Type B pancreatic cell (in vitro differentiated cells): ENCODE data around the gene MYOG. TPM values are rescaled to one million over a fixed set of nuclear protein-coding genes. Genes with fewer than 3 reads are reported as not detected.

ENCODE experiments used
- DNase-seq: peaks from one replicate; pipeline ENCODE4 v3.0.0; 2021; ENCODE audit warnings: mixed read lengths; ENCODE audit not compliant: unreplicated experiment; ENCODE audit errors: extremely low spot score
- H3K27ac Mint-ChIP-seq: 2 replicates; pipeline ENCODE4 v1.8.0; 2021; ENCODE audit warnings: mild to moderate bottlenecking, mixed read lengths
- H3K27me3 Mint-ChIP-seq: 2 replicates; pipeline ENCODE4 v1.8.0; 2021; ENCODE audit warnings: mixed read lengths
- H3K36me3 Mint-ChIP-seq: 2 replicates; pipeline ENCODE4 v1.8.0; 2021; ENCODE audit warnings: mixed read lengths
- H3K4me1 Mint-ChIP-seq: one replicate; pipeline ENCODE4 v1.8.0; 2021; ENCODE audit warnings: mixed read lengths; ENCODE audit not compliant: unreplicated experiment
- H3K4me3 Mint-ChIP-seq: 2 replicates; pipeline ENCODE4 v1.8.0; 2021; ENCODE audit warnings: mild to moderate bottlenecking, mixed read lengths
- H3K9me3 Mint-ChIP-seq: 2 replicates; pipeline ENCODE4 v1.8.0; 2021; ENCODE audit warnings: mixed read lengths
- long read RNA-seq: library from polyadenylated mRNA; unstranded; transcript quantifications from one replicate; pipeline ENCODE4 v2.0.0, GENCODE V29; 2020
- total RNA-seq: library from RNA; stranded (reverse); gene quantifications from 2 replicates; pipeline ENCODE4 v1.2.1, GENCODE V29; 2021; ENCODE audit warnings: low replicate concordance
- TF ChIP-seq, protein P1 (sequence below): fragments of 200-600 bp; sonication (generic); conservative IDR thresholded peaks from 2 replicates; pipeline ENCODE4 v1.5.0; 2021; ENCODE audit warnings: antibody characterized with exemption, mild to moderate bottlenecking

MYOG gene
- total RNA-seq = 2.1 TPM in 1 of 2 replicates, not detected in the other
- long read RNA-seq = 0 reads

DNA sequence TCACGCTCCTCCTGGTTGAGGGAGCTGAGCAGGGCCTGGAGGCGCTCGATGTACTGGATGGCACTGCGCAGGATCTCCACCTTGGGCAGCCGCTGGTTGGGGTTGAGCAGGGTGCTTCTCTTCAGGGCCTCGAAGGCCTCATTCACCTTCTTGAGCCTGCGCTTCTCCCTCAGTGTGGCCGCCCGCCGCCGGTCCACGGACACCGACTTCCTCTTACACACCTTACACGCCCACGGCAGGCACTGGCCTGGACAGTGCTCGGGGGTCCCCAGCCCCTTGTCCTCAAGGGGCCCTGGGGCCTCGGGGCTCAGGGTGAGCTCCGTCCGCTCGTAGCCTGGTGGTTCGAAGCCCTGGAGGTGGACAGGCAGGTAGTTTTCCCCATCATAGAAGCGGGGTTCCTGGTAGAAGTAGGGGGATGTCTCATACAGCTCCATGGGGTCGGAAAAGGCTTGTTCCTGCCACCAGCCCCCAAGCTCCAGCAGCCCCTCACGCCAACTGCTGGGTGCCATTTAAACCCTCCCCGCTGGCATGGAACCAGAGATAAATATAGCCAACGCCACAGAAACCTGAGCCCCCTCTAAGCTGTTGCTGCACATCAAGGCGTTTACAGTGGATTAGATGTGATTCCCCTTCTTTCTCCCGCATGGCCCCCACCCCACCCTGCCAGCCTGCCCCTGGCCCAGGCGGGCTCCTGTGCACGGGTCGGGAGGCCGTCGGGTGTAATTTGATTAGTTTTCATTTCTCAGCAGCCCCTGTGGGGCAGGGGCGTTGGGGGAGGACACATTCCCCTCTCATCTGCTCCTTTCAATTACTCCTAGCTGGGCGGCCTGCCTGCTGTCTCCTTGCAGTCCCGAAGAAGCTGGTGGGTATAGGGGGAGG lies at the start of gene MYOG:
TSS of gene MYOG (minus strand) at position 485 of the 879 bp plus-strand sequence. CDS start at position 434, 51 bp downstream.
- no peaks in the 10 kb centered on the region for H3K36me3 Mint-ChIP-seq
- TF ChIP-seq, protein P1, sequence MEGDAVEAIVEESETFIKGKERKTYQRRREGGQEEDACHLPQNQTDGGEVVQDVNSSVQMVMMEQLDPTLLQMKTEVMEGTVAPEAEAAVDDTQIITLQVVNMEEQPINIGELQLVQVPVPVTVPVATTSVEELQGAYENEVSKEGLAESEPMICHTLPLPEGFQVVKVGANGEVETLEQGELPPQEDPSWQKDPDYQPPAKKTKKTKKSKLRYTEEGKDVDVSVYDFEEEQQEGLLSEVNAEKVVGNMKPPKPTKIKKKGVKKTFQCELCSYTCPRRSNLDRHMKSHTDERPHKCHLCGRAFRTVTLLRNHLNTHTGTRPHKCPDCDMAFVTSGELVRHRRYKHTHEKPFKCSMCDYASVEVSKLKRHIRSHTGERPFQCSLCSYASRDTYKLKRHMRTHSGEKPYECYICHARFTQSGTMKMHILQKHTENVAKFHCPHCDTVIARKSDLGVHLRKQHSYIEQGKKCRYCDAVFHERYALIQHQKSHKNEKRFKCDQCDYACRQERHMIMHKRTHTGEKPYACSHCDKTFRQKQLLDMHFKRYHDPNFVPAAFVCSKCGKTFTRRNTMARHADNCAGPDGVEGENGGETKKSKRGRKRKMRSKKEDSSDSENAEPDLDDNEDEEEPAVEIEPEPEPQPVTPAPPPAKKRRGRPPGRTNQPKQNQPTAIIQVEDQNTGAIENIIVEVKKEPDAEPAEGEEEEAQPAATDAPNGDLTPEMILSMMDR = no peak
- peaks cover 33% of the 10 kb centered on the region for H3K4me1 Mint-ChIP-seq
- no peaks in the 10 kb centered on the region for H3K9me3 Mint-ChIP-seq
- H3K4me3 Mint-ChIP-seq = no peak within 1 kb of the TSS
- peak within 1 kb of the TSS; percentile 15 for H3K27ac Mint-ChIP-seq
- peak; percentile 68 for DNase-seq
- peaks cover 37% of the 10 kb centered on the region for H3K27me3 Mint-ChIP-seq

DNA sequence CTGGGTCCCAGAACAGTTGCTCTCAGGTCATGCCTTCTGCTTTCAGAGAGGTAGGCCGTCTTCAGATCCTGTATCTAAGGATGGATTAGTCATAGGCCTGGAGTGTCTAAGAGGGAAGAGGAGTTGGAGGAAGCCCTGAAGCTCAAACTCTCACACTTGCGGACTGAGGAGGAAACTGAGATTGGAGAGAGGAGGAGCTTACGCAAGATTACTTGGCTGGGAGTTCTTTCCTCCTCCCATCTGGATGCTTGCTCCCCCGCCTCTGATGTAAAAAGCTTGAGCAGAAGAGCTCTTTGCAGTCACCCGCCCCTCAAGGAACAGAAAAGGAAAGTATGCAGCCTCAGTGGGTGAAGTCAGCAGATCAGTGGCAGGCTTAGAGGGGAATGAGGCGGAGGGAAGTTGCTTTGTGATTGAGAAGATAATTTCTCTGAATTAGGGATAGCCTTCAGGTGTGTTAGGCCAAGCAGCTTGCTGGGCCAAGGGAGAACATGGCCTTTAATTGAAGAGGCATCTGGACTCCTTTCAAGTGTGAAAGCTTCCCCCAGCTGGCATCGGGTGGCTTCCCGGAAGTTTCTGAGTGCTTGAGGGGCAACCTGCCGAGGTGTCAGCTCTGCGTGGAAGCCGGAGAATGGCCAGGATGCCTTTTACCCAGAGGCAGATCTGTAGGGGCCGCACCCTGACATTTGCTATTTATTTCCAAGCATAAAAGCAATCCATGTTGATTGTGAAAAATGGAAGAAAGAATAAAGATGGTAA lies 48.3 kb upstream of the MYOG start:
- Mint-ChIP-seq H3K27me3 (peaks cover 15% of the 10 kb centered on the region), H3K4me3 (no peak overlapping the region), H3K36me3 (no peaks in the 10 kb centered on the region), H3K9me3 (no peaks in the 10 kb centered on the region), H3K27ac (no peak overlapping the region), H3K4me1 (peaks cover 14% of the 10 kb centered on the region)
- no peak for DNase-seq
- TF ChIP-seq, protein P1 = no peak

DNA sequence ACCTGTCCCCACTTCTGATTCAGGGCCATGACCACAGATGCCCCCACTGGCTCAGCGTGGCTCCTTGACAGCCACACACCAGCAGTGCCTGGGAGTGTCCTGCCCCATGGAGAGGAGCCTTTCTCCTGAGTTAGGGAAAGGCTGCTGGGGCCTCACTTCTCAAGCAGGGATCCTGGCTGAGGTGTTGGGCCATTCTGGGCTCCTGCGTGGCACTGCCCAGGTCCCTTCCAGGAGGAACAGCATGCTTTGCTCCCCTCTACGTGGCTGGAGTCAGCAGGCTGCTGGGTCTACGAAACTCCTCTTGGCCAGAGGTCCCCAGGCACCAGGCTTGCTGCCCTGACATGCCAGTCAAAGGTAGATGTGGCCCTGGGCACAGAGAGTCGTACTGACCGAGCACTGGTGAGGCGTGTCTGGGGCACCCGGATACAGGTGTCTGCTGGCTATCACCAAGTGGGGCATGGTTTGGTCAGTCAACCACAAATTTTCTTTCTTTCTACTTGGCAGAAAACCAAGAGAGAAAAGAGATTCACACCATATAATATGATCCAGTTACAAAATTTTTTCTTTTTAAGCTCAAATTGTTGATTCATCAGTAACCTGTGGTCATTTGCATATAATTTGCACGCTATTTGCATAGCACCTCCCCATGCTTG lies 45.9 kb upstream of the MYOG start:
- no peak for DNase-seq

DNA sequence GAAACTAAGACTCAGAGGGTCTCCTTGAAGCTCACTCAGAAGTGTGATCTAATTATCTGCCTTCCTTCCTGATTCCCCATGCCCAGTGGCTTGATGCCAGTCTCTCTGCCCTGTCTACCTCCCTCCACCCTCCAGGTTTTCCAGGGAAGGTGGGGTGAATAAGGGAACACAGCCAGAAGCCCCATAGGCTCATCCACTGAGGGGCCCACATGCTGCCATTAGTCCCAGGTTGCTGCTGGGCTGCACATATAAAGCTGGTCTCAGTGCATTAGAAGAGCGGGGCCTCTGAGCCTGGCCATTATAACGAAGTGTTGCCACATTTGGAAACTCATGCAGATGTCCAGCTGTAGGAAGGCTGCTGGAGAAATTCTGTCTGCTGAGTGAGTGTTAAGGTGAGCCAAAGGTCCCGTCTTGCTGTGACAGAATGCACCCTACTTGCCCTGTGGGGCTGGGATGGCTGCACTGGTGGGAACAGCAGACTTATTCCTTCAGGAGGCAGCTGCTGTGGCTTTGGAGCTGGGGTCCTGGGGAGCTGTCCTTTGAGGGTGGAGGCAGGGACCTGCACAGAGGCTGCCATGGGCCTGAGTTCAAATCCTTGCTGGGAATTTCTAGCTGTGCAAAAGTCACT lies 44.7 kb upstream of the MYOG start:
- DNase-seq = peak; percentile 13
- Mint-ChIP-seq H3K27ac (no peak overlapping the region), H3K4me1 (peaks cover 27% of the 10 kb centered on the region), H3K36me3 (no peaks in the 10 kb centered on the region), H3K4me3 (no peak overlapping the region), H3K27me3 (peaks cover 48% of the 10 kb centered on the region), H3K9me3 (no peaks in the 10 kb centered on the region)
- TF ChIP-seq, protein P1 = no peak

More for the DNA sequence above, 45.9 kb upstream of the MYOG start:
- H3K4me3 Mint-ChIP-seq = no peak overlapping the region
- no peaks in the 10 kb centered on the region for H3K36me3 Mint-ChIP-seq
- H3K4me1 Mint-ChIP-seq = peaks cover 21% of the 10 kb centered on the region
- H3K9me3 Mint-ChIP-seq = no peaks in the 10 kb centered on the region
- no peak overlapping the region for H3K27ac Mint-ChIP-seq
- TF ChIP-seq, protein P1 = no peak
- H3K27me3 Mint-ChIP-seq = peaks cover 36% of the 10 kb centered on the region
